Activated T-cell treated with anti-CD3 and anti-CD28 coated beads, Interleukin-2, amount 50 U/mL, for 1 hour (primary cell): ENCODE measurements around the gene SLC6A20.

Experiments
- DNase-seq: peaks from one replicate; pipeline ENCODE4 v3.0.0-alpha.2; 2020

The SLC6A20 gene

GRCh38 chr3:45795882-45796765 lies at the start of gene SLC6A20:
TSS of gene SLC6A20 (minus strand) at chr3:45796536. CDS start at chr3:45796419, 117 bp downstream.
- DNase-seq = peak; percentile 32

- DNase-seq = no peak
These were observed 48.3 kb upstream of the SLC6A20 start for GRCh38 chr3:45844616-45845015.

- no peak for DNase-seq
These were observed 46.7 kb upstream of the SLC6A20 start for GRCh38 chr3:45842851-45843625.

- DNase-seq = peak; percentile 84
These were observed 45.6 kb upstream of the SLC6A20 start, which contains the start of gene LZTFL1 for GRCh38 chr3:45841757-45842491. TSS of gene LZTFL1 (minus strand) at chr3:45842119. CDS start at chr3:45841991, 128 bp downstream.

GRCh38 chr3:45841420-45841756 lies 45.1 kb upstream of the SLC6A20 start:
- no peak for DNase-seq

- DNase-seq = no peak
These were observed 42.1 kb upstream of the SLC6A20 start for GRCh38 chr3:45838466-45838865.

GRCh38 chr3:45832699-45833098 lies 36.4 kb upstream of the SLC6A20 start:
- no peak for DNase-seq

GRCh38 chr3:45830121-45830520 lies 33.8 kb upstream of the SLC6A20 start:
- DNase-seq = no peak

GRCh38 chr3:45826908-45827307 lies 30.6 kb upstream of the SLC6A20 start:
- no peak for DNase-seq

- no peak for DNase-seq
These were observed 30.0 kb upstream of the SLC6A20 start for GRCh38 chr3:45826321-45826720.

- no peak for DNase-seq
These were observed 24.8 kb upstream of the SLC6A20 start for GRCh38 chr3:45821127-45821526.

- no peak for DNase-seq
These were observed 23.2 kb upstream of the SLC6A20 start for GRCh38 chr3:45819543-45819942.

- no peak for DNase-seq
These were observed 21.6 kb upstream of the SLC6A20 start for GRCh38 chr3:45817831-45818522.

- no peak for DNase-seq
These were observed 20.2 kb upstream of the SLC6A20 start for GRCh38 chr3:45816544-45816943.

- no peak for DNase-seq
These were observed 18.0 kb upstream of the SLC6A20 start for GRCh38 chr3:45814322-45814721.

GRCh38 chr3:45807681-45808540 lies 11.6 kb upstream of the SLC6A20 start:
- DNase-seq = no peak

- no peak for DNase-seq
These were observed 10.8 kb upstream of the SLC6A20 start for GRCh38 chr3:45807133-45807532.

GRCh38 chr3:45806072-45806471 lies 9.7 kb upstream of the SLC6A20 start:
- no peak for DNase-seq

- no peak for DNase-seq
These were observed 7.1 kb upstream of the SLC6A20 start for GRCh38 chr3:45803252-45803935.

- DNase-seq = no peak
These were observed 5.8 kb upstream of the SLC6A20 start for GRCh38 chr3:45802146-45802545.

GRCh38 chr3:45800611-45801010 lies 4.3 kb upstream of the SLC6A20 start:
- no peak for DNase-seq
